GM18508 (cell line): ENCODE data around the gene RIBC1.
A peak's percentile ranks its signal among the peaks of the same experiment; 100 is the strongest.
"Not testable (repeated sequence)": the region's sequence is repeated elsewhere in the genome, so short reads cannot be mapped to it uniquely, and the experiment has no call there.

Experiments
- ATAC-seq: cut with Tn5 transposase; IDR thresholded peaks from one replicate; pipeline ENCODE4 v1.9.1; 2021; ENCODE audit warnings: moderate number of reproducible peaks; ENCODE audit not compliant: insufficient read depth, unreplicated experiment

RIBC1 gene

DNA sequence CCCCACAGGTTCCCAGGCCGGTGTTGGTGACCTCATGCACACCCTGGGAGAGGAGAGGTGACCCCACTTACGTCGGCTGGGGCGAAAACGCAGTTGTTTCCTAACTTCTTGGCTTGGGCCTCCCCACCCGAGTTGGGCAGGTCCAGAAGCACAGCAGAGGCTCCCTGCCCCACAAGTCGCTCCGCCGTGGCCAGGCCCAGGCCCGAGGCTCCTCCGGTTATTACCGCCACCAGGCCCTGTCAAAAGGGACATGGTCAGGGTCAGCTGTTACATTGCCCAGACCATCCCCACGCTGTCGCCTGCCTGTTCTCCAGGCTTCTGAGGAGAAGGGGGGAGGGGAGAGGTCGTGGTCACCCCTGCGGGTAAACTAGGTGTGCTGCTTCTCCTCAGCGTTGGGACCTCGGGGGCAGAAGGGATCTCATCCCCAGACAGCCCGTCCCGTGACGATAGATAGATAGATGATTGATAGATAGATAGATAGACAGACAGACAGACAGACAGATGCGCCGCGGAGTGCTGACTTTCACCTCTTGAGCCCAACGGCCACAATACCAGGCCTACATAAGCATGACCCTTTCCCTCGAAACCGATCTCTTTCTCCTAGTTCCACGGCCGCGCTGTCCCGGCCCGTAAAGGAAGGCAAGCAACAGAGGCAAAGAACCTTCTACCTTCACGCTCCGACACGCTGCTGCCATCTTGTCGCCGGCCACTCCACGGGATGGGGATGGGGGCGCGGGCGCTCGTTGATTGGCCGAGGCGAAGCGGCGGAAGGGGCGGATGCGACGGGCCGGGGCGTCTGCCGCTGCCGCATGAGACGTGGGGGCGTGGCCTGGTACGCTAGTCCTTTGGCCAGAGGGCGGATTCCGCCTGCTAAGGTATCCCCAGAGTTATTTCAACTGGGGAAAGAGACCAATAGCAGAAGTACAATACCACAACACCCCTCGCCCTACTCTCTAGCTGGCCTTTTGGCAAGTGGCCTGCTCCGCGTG is 11.3 kb downstream of the RIBC1 start, which contains the start of gene HSD17B10:
Gene HSD17B10, minus strand, starts transcription at position 720 of the 989 bp plus-strand sequence. Its CDS starts 25 bp downstream, at position 695.
- ATAC-seq = peak; percentile 46

DNA sequence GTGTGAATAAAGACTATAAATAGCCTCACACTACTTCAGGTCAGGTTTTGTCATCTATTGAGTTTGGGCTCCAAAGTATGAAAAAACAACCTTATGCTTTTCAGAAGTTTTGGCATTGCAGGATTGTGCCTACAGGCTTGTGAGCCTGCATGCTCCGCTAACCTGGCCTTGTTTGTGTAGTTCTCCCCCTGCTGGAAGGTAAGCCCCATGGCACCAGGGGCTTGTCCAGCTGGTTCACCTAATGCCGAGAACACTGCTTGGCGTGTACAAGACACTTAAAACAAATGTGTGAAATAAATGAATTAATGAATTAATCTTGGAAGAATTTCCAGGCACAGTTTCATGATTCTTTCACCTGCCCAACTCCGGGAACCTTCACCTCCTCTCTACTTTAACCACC is 13.3 kb downstream of the RIBC1 start:
- ATAC-seq = no peak

DNA sequence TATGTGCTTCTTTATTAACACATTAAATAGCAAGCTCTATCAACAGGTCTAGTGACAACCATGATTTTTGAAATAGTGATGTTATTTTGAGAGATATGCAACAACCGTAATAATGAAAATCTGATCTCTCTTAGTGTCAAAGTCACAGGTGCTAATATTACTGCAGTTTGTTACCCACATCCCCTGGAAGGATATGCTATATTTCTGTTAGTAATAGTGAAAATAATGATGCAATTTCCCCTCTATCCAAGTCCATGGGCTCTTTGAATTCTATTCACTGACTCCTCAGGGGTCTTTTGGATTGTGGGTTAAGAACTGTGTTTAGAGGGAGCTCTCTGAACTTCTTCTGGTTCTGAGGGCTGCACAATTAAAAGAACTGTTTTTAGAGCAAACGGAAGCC is 14.5 kb downstream of the RIBC1 start:
- no peak for ATAC-seq

DNA sequence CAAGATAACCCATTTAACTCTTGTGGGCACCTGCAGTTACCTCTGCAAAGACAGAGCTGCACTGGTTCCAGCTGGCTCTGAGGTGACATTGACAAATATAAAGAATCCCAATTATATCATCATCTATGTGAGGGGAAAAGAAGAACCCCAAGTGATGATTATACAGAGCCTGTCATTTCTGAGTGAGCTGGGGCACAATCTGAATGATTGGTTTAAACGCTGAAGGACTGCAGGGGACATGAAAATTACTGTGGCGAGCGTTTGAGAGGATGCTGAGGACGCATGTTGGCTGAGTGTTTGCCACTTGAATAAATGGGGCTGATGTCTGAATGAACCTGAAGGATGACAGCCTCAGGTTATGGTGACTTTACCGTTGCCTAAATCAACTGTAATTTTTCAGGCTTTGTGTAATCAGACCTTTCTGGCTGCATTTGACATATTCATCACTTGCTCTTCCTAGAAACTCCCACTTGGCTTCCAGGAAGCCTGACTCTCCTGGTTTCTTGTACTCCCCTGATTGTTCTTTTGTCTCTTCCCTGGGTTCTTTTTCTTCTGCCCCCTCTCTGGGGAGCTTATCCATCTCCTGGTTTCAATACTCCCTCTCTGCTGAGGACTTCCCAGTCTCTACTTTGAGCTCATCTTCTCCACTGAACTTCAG is 15.6 kb downstream of the RIBC1 start:
- no peak for ATAC-seq

DNA sequence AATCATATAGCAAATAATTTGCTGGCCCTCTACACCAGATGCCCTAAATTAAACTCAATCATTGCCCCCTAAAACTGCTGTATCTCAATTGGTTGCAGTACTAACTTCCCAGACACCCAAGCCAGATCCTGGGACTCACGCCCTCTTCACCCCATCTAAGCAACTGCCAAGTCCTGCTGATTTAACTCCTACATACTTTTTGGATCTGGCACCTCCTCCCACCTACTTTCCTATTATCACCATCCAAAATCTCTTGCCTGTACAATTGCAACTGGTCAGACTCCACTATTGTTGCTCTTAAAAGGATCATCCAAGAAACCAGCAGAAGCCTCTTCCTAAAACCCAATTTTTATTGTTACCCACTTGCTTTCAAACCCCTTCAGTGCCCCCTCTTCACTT is 16.2 kb downstream of the RIBC1 start:
- no peak for ATAC-seq

DNA sequence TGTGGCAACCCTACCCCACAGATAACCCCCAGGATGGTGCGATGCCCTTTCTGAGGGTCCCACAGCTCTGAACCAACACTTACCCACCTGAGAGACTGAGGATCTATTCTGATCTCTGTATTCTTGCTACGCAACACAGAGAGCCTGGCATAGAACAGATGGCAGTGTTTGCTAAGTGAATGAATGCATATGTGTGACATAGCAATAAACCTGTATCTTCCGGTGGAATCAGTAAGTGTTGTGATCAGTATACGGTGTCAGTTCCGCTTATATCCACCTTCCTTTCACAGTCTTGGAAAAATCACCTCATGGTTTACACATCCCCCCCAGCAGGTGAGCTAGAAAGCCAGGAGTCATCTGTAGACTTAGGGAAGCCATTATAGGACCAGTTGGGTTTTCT is 17.4 kb downstream of the RIBC1 start:
- no peak for ATAC-seq

DNA sequence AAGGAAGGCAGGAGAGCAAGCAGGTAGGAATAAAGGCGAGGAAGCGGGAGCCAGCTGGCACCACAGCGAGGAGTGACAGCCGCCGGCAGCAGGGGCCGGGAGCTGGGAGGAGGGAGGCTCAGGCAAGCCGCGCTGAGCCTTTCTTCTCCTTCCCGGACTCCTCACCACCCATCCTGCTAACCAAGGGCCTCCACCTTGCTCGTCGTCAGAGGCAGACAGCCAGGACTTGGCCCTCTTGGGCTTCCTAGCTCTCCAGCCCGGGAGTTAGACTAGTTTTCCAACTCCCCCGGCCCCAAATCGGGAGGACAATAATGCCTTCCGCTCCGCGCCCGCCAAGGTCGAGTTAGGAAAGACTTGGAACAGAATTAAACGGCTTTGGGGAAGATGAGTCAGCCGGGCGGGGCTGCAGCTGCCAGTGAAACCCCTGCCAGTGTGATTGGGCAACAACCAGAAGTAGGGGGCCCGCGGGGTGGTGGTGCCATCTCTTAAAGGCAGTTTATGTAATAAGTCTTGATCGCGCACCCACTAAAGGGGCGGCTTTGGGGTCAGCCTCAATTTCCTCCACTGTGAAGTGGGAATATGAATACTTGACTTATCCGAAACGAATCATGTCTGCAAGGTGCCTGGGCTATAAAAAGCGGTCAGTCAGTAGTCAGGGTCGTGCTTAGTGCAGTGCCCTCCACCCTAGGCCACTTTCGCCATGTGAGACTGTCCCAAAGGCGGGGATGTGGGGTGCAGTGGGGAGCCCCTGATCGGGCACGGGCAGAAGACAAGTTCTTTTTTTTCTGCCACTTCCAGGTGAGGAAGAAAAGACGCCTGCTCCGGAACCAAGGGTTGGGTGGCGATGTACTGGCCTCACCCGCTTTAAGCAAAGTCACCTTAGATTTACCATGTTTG is 18.2 kb downstream of the RIBC1 start:
- no peak for ATAC-seq

DNA sequence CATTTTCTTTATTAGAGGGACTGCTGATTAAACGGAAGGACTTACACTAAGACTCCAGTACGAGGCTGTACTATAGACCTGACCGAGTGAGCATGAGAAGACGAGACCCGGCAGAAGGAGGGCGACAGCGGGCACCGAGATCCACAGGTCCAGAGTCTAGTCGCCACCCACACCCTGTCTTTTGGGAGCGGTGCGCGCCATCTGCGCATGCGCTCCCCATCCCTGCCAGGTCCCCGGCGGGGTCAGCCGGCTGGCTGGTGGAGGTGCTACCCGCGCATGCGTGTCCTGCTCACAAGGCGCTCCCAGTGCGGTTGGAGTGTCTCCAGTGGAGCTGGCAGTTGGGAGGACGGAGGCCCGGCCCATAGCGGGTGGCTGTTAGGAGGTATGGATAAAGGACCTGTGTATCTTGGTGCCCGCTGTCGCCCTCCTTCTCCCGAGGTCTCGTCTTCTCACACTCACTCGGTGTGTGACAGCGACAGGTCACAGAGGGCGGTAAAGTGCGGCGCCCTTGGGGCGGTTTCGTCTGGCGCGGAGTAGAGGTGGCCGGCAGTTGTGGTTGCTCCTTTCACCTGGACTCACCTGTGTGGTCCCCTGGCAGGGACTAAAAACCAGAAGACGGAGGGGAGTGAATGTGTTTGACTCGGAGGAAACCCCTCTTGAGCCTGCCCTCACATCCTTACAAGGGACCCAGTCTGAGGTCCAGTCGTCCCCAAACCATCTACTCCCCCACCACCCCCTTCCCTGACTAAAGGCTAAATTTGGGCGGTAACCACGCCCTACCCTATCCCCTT is 19.1 kb downstream of the RIBC1 start:
- no peak for ATAC-seq

DNA sequence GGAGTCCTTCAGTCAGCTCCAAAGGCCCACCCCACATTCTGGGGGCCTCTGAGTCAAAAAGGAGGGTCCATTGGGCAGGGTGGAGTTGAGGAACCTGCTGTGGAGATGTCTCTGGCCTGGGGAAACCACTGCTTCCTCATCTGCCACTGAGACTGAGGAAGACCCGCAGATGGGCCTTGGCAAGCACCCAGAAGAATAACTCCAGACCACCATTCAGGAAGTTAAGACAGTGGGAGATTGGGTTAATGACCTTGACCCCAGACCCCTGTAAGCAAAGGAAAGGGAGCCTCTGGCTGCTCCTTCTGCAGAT is 19.6 kb downstream of the RIBC1 start:
- no peak for ATAC-seq

DNA sequence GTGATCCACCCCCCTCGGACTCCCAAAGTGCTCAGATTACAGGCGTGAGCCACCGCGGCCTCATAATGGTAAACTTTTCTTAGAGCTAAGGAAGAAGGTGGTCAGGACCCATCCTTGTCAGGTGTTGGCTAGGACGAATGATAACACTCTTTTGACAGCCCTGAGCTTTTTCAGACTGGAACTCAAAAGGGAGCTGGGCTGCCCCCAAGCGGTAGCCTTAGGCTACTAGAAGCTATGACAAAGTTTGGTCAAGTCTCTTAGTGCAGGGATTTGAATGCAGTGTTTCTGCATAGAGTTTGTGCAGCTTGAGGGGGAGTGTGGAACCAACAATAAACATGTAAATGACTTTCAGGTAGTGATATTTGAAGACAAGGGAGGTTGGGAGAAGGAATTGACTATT is 23.3 kb downstream of the RIBC1 start:
- ATAC-seq = no peak

DNA sequence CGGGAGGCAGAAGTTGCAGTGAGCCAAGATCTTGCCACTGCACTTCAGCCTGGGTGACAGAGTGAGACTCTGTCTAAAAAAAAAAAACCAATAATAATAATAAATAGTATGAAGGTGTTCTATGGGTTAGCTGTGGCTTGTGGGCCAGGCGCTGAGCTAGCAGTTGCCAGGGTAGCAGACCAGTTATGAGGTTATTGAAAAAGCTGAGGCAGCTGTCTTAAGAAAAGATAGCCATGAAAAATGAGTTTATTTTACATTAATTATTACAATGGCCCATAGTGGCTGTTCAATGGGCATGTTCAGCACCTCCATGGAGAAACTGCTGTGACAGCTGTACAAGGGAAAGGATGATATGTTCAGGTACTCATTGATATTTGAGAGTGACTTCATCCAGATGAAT is 24.8 kb downstream of the RIBC1 start:
- ATAC-seq = no peak

DNA sequence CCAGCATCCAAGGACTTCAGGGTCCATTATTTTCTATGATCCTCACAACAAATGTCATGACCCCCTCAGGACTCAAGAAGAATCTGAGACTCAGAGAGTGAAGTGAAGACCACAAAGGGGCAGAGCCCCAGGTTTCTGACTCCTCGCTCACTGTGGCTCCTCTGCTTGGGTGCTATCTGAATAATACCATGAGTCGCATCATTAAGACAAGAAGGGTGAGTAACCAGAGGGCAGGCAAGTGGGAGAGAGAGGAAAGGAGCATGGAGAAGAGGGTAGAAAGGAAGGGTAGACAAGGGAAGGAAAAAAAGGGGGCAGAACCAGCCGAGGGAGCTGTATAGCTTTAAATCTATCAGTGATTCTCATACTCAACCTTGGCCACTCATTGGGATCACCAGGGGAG is 27.0 kb downstream of the RIBC1 start:
- ATAC-seq = no peak

DNA sequence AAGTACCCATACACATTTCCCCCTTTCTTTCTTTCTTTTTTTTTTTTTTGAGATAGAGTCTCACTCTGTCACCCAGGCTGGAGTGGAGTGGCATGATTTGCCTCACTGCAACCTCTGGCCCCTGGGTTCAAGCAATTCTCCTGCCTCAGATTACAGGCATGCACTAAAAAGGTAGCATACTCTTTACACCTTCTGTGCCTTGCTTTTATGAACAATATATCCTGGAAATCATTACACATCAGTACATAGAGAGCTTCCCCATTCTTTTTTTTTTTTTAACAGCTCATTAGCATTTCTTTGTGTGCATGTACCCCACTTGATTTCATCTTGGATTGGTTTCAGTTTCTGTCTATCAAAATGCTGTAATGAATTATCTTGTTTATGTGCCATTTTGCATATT is 30.1 kb downstream of the RIBC1 start:
- ATAC-seq = no peak

DNA sequence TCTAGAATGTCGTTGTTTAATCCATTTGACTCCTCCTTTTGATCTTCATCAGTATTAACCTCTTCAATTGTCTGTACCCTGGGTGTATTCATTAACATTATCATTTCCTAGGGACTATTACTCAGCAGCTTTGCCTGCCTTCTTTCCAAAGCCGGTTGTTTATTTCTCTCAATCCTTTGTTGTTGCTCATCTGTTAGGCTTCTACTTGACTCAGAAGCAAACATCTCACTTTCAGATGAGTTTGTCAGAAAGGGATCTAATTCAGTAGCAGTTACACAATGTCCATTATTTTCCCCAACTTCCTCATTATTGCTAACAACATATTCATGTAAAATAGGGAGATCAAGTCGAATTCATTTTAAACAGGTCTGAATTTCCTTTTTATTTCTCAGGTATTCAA is 33.6 kb downstream of the RIBC1 start:
- ATAC-seq = no peak

DNA sequence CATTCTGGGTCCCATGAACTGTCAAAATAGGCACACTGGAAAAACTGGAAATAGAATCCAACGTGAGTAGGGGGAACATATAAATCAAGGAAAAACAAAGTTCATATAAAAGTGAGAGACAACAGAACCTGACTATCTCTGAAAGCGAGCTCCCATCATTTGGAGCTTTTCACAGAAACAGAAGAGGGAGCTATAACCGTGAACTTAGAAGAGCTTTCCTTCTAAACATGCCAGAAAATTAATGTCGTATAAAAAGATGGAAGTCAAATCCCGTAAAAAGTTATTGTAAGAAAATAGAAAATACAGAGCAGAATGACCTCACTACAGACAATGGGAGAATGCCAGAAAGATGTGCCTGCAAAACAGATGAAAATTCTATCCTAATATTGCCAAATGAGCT is 35.4 kb downstream of the RIBC1 start:
- no peak for ATAC-seq

DNA sequence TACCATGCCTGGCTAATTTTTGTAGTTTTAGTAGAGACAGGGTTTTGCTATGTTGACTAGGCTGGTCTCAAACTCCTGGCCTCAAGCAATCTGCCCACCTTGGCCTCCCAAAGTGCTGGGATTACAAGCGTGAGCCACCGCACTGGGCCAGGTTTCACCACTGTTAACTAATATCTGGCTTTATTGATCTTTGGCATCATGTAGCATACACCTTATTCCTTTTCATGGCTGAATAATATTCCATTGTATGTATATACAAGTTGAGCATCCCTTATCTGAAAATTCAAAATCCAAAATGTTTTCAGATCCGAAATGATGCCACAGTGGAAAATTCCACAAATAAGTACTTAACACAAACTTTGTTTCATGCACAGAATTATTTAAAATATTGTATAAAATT is 46.0 kb downstream of the RIBC1 start:
- ATAC-seq = not testable (repeated sequence)

DNA sequence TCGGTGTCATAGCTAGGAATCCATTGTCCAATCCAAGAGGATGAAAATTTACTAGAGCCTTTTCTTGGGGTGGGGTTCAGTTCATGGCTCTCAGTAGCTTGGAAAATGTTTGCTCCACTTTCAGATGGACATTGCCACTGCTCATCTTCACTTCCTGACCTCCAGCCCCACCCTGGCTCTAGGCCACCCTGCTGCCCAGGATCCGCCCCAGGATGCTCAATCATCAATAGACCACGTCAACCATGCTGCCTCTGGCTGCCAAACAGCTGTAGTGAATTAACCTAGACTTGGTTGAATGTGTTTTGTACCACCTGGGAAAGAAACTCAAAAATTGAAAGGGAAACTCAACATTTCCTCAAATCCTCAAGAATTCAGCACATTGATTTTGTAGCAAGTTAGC is 48.7 kb downstream of the RIBC1 start:
- ATAC-seq = no peak

DNA sequence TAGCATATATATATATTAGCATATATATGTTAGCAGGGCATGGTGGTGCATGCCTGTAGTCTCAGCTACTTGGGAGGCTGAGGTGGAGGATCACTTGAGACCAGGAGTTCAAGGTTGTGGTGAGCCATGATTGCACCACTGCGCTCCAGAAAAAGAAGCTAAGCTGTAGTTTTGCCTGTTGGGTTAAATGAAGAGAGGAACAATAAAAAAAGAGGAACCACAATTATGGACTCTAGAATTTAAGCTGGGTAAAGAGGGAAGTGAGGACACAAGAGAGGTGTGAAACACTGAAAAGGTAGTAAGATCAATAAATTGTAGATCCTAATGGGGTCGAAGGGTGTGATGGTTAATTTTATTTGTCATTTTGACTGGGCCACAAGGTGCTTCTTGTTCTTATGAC is 52.0 kb downstream of the RIBC1 start:
- ATAC-seq = no peak

DNA sequence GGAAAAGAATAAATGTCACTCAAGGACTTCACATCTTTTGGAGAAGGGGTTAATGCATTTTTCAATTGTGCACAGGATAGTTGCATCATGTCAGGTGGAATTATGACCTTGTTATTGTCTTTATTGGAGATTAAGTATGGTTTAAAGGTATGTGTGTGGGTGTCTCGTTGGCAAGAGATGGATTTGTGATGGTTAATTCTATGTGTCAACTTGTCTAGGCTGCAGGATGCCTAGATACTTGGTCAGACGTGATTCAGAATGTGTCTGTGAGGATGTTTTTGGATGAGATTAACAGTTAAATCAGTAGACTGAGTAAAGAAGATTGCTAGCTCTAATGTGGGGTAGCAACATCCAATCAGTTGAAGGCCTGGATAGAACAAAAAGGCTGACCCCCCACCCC is 53.7 kb downstream of the RIBC1 start:
- ATAC-seq = no peak

DNA sequence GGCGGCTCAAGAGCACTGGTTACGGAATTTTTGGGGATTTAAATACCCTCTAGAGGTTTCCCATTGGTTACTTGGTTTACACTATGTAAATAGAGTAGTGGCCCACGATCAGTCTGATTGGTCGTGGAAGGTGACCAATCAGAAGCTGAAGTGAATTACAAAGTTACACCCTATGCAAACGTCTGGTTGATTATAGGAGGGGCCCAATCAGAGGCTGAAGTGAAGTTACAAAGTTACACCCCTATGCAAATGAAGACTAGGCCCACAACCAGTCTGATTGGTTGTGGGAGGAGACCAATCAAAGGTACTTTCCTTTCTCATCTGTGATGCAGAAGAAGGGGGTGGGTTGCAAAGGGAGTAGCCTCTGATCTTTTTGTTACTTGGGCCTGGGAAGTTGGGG is 56.6 kb downstream of the RIBC1 start:
- no peak for ATAC-seq
